Adrenal gland (tissue), 12 donors: ENCODE data around the gene FYCO1. TPM values are rescaled to one million over a fixed set of nuclear protein-coding genes. Genes with fewer than 3 reads are reported as not detected.

Experiments used
- DNase-seq, 7 donors: peaks; one replicate each; pipeline ENCODE4 v3.0.0-alpha.2; 2019 to 2020
- H3K27ac ChIP-seq, 5 donors: fragments of 200-600 bp; sonication (generic) in 4 of 5; 1 replicate in 3 of 5; 2 replicates in 2 of 5; pipeline versions ENCODE4 v1.5.1 to v1.8.0; 2016 to 2020; ENCODE audit warnings: mild to moderate bottlenecking in 1 of 5
- H3K27me3 ChIP-seq: fragments of 200-600 bp; 2 replicates; pipeline ENCODE4 v1.8.0; 2021
- H3K36me3 ChIP-seq, 2 donors: fragments of 200-600 bp; replicated peaks in 1 of 2; 1 replicate in 1 of 2; 2 replicates in 1 of 2; pipeline versions ENCODE4 v1.5.1 to v1.8.0; 2018 to 2022
- H3K4me1 ChIP-seq, 2 donors: fragments of 200-600 bp; replicated peaks in 1 of 2; 1 replicate in 1 of 2; 2 replicates in 1 of 2; pipeline versions ENCODE4 v1.5.1 to v1.8.0; 2018 to 2021
- H3K4me3 ChIP-seq, 4 donors: fragments of 200-600 bp; sonication (generic) in 3 of 4; one replicate each; pipeline ENCODE4 v1.5.1; 2016 to 2018
- H3K9me3 ChIP-seq, 3 donors: fragments of 200-600 bp; sonication (generic) in 1 of 3; replicated peaks in 1 of 3; 1 replicate in 2 of 3; 2 replicates in 1 of 3; pipeline versions ENCODE4 v1.5.1 to v1.8.0; 2016 to 2021
- CTCF ChIP-seq, 6 experiments: fragments of 450-650 bp in 4 of 6; fragments of 200-600 bp in 2 of 6; sonication (generic) in 1 of 6; IDR thresholded peaks; 1 replicate in 5 of 6; 2 replicates in 1 of 6; pipeline versions ENCODE4 v1.5.1 to v1.8.0; 2016 to 2021; ENCODE audit warnings: antibody characterized with exemption in 6 of 6, mild to moderate bottlenecking in 2 of 6, moderate library complexity in 1 of 6
- POLR2A ChIP-seq, 2 donors: fragments of 450-650 bp; IDR thresholded peaks; one replicate each; pipeline ENCODE4 v1.6.1; 2017; ENCODE audit warnings: antibody characterized with exemption in 2 of 2, mild to moderate bottlenecking in 2 of 2, moderate library complexity in 1 of 2
- WGBS, 4 donors: extraction: QIAGEN DNeasy Blood & Tissue Kit in 2 of 4; methylation state at CpG; one replicate each; pipeline versions ENCODE4 v1.1.5 to v1.1.7; 2013 to 2017; 5-methylcytosine and 5-hydroxymethylcytosine counted together
- intact Hi-C, 2 donors: fragments of 100-400 bp; cut with DNase I; formaldehyde crosslinking; loops; one replicate each; pipeline versions ENCODE4 v1.14.1 to v1.15.0; 2022 to 2023
- polyA plus RNA-seq, 3 donors: library from polyadenylated mRNA; stranded (reverse); fragments of 200-250 nt in 2 of 3; fragments of 350-450 nt in 1 of 3; fragmentation: Illumina TruSeq in 1 of 3; extraction: RNeasy Lipid Tissue Mini Kit (QIAGEN cat#74804) in 1 of 3; gene quantifications; one replicate each; pipeline ENCODE4 v1.2.3, GENCODE V29; 2013 to 2014
- total RNA-seq, 9 donors: library from RNA; depleted of rRNA in 4 of 9; stranded (reverse); fragments of >200 nt in 4 of 9; fragments of 120-200 nt in 1 of 9; fragmentation: NEBNext Ultra II Directional in 1 of 9; extraction: Animal tissue kit (Norgen Biotek cat#: 25700) in 1 of 9; gene quantifications; one replicate each; pipeline versions ENCODE4 v1.1.0 to v1.2.4, GENCODE V29; 2013 to 2023
- donor health status: healthy with polysubstance abuse.
- donor health status: Bipolar disorder and iron deficiency.
- donor health status: DM: yes; HTN: yes; CAD: no.
- donor health status: DM: no; HTN: no; CAD: no.
- donor health status: DM: no; HTN: no; CAD: no.
- donor health status: DM: yes; HTN: yes; CAD: no.

FYCO1 gene
- total and polyA plus RNA-seq, 12 donors: 12.3 to 74.3 (median 29.4) TPM

GRCh38 chr3:45969953-45970352 is 25.7 kb downstream of the FYCO1 start:
- peaks cover 11 to 21% of the 10 kb centered on the region in 2 donors for H3K4me1 ChIP-seq
- H3K36me3 ChIP-seq: peaks cover 0 to 59% of the 10 kb centered on the region in 2 donors

GRCh38 chr3:45969116-45969515 is 26.5 kb downstream of the FYCO1 start:
- peaks cover 0 to 63% of the 10 kb centered on the region in 2 donors for H3K36me3 ChIP-seq
- H3K27me3 ChIP-seq: no peaks in the 10 kb centered on the region
- intact Hi-C loops: no loop called here
- no peaks in the 10 kb centered on the region for H3K9me3 ChIP-seq
- H3K27ac ChIP-seq: no peak overlapping the region
- no peak for DNase-seq
- H3K4me3 ChIP-seq: no peak overlapping the region
- no peak for TF ChIP-seq POLR2A (IDR thresholded peaks at IDR 0.05)
- no peak for TF ChIP-seq CTCF (IDR thresholded peaks at IDR 0.05)
- H3K4me1 ChIP-seq: peaks cover 11 to 21% of the 10 kb centered on the region in 2 donors
- WGBS, 4 donors: 90 to 97% (median 92%) methylated on average over 3 of the region's 3 CpGs

More at GRCh38 chr3:45969953-45970352, 25.7 kb downstream of the FYCO1 start:
- intact Hi-C loops: no loop called here
- 93 to 95% (median 94%) methylated on average over 3 of the region's 3 CpGs for WGBS, 4 donors
- H3K4me3 ChIP-seq: no peak overlapping the region
- H3K27me3 ChIP-seq: no peaks in the 10 kb centered on the region
- DNase-seq: no peak
- no peak overlapping the region for H3K27ac ChIP-seq
- no peaks in the 10 kb centered on the region for H3K9me3 ChIP-seq
- TF ChIP-seq CTCF (IDR thresholded peaks at IDR 0.05) (no peak), POLR2A (IDR thresholded peaks at IDR 0.05) (no peak)

- DNase-seq: no peak
- Histone ChIP-seq H3K27me3 (no peaks in the 10 kb centered on the region), H3K4me3 (no peak overlapping the region), H3K27ac (no peak overlapping the region), H3K36me3 (peaks cover 0 to 67% of the 10 kb centered on the region in 2 donors), H3K9me3 (no peaks in the 10 kb centered on the region), H3K4me1 (peaks cover 11 to 21% of the 10 kb centered on the region in 2 donors)
- intact Hi-C loops: no loop called here
- no peak for TF ChIP-seq POLR2A (IDR thresholded peaks at IDR 0.05)
- no peak for TF ChIP-seq CTCF (IDR thresholded peaks at IDR 0.05)
- WGBS, 4 donors: 76 to 85% (median 83%) methylated on average over 2 of the region's 2 CpGs
These were observed 26.9 kb downstream of the FYCO1 start for GRCh38 chr3:45968706-45969105.

- DNase-seq: no peak
- H3K4me3 ChIP-seq: no peak overlapping the region
- intact Hi-C loops: no loop called here
- no peak overlapping the region for H3K27ac ChIP-seq
- H3K4me1 ChIP-seq: peaks cover 11 to 19% of the 10 kb centered on the region in 2 donors
- H3K36me3 ChIP-seq: peaks cover 0 to 73% of the 10 kb centered on the region in 2 donors
- H3K9me3 ChIP-seq: no peaks in the 10 kb centered on the region
- no peak for TF ChIP-seq POLR2A (IDR thresholded peaks at IDR 0.05)
- no peak for TF ChIP-seq CTCF (IDR thresholded peaks at IDR 0.05)
- WGBS, 4 donors: 87 to 98% (median 95%) methylated on average over 7 to 9 of the region's 9 CpGs
- no peaks in the 10 kb centered on the region for H3K27me3 ChIP-seq
These were observed 27.5 kb downstream of the FYCO1 start for GRCh38 chr3:45968149-45968548.
